Heart left ventricle (tissue), 16 donors: Measurements from ENCODE around the gene TRAPPC12. TPM values are rescaled to one million over a fixed set of nuclear protein-coding genes. Genes with fewer than 3 reads are reported as not detected.

Experiments
- ATAC-seq, 4 donors: fragments of 200-7000 bp; cut with Tn5 transposase; one replicate each; pipeline ENCODE4 v1.9.1; 2020 to 2022; ENCODE audit warnings: moderate library complexity in 4 of 4, mild to moderate bottlenecking in 3 of 4, moderate number of reproducible peaks in 1 of 4
- DNase-seq, 5 donors: peaks; one replicate each; pipeline ENCODE4 v3.0.0-alpha.2; 2020
- H3K27ac ChIP-seq, 12 donors: fragments of 200-600 bp; sonication (generic) in 4 of 12; one replicate each; pipeline versions ENCODE4 v1.5.0 to v1.8.0; 2016 to 2022; ENCODE audit warnings: mild to moderate bottlenecking in 2 of 12
- H3K27me3 ChIP-seq, 9 donors: fragments of 200-600 bp; sonication (generic) in 2 of 9; one replicate each; pipeline versions ENCODE4 v1.5.1 to v1.8.0; 2016 to 2022; ENCODE audit warnings: mild to moderate bottlenecking in 3 of 9
- H3K36me3 ChIP-seq, 9 donors: fragments of 200-600 bp; sonication (generic) in 2 of 9; one replicate each; pipeline versions ENCODE4 v1.5.0 to v1.8.0; 2018 to 2022; ENCODE audit warnings: mild to moderate bottlenecking in 2 of 9
- H3K4me1 ChIP-seq, 12 donors: fragments of 200-600 bp; sonication (generic) in 4 of 12; one replicate each; pipeline versions ENCODE4 v1.5.0 to v1.8.0; 2016 to 2022; ENCODE audit warnings: mild to moderate bottlenecking in 3 of 12
- H3K4me3 ChIP-seq, 12 donors: fragments of 200-600 bp; sonication (generic) in 4 of 12; one replicate each; pipeline versions ENCODE4 v1.5.0 to v1.8.0; 2017 to 2022; ENCODE audit warnings: mild to moderate bottlenecking in 9 of 12, moderate library complexity in 4 of 12
- H3K9me3 ChIP-seq, 12 donors: fragments of 200-600 bp; sonication (generic) in 4 of 12; one replicate each; pipeline versions ENCODE4 v1.5.0 to v1.8.0; 2016 to 2022; ENCODE audit warnings: mild to moderate bottlenecking in 1 of 12
- CTCF ChIP-seq, 12 donors: fragments of 200-600 bp; sonication (generic) in 4 of 12; IDR thresholded peaks; one replicate each; pipeline versions ENCODE4 v1.5.0 to v1.8.0; 2018 to 2022; ENCODE audit warnings: antibody characterized with exemption in 12 of 12, mild to moderate bottlenecking in 5 of 12
- POLR2A ChIP-seq, 2 donors: fragments of 450-650 bp; IDR thresholded peaks; one replicate each; pipeline ENCODE4 v1.6.1; 2017; ENCODE audit warnings: antibody characterized with exemption in 2 of 2, mild to moderate bottlenecking in 2 of 2, moderate library complexity in 2 of 2
- WGBS, 4 donors: extraction: QIAGEN DNeasy Blood & Tissue Kit in 2 of 4; methylation state at CpG; one replicate each; pipeline versions ENCODE4 v1.1.5 to v1.1.7; 2013 to 2018; 5-methylcytosine and 5-hydroxymethylcytosine counted together
- intact Hi-C, 10 donors: fragments of 100-400 bp; cut with DNase I; formaldehyde crosslinking; loops; one replicate each; pipeline versions ENCODE4 v1.11.1 to v1.14.2; 2022
- polyA plus RNA-seq, 2 donors: library from polyadenylated mRNA; stranded (reverse); fragments of 200-250 nt; gene quantifications; one replicate each; pipeline ENCODE4 v1.2.3, GENCODE V29; 2013
- total RNA-seq, 9 donors: library from RNA; depleted of rRNA in 2 of 9; stranded (reverse); fragments of >200 nt in 2 of 9; fragmentation: NEBNext Ultra II Directional in 3 of 9; extraction: Animal tissue kit (Norgen Biotek cat#: 25700) in 3 of 9; gene quantifications; one replicate each; pipeline versions ENCODE4 v1.1.0 to v1.2.4, GENCODE V29; 2016 to 2023
- donor health status: ischemic (EF 13 %, LVEDD 7.1; RV severe dilation, severe dysfunction).
- donor health status: healthy with polysubstance abuse.
- donor health status: DM: no; HTN: yes; CAD: no.
- donor health status: DM: no; HTN: no; CAD: no.
- donor health status: ischemic (EF 25% LVEDD 6.9; RV normal size, moderate dysfunction).
- donor health status: ischemic (EF 25% LVEDD 5.7; RV mildly dilated, moderate dysfunction).
- donor health status: healthy.
- donor health status: DM: yes; HTN: yes; CAD: no.
- donor health status: ischemic (EF 35%, LVEDD 5.7; RV mildly dilated, moderate dysfunction).
- donor health status: nonischemic (EF 11% LVEDD 7.7; RV severe dilation, severe dysfunction).
- donor health status: DM: yes; HTN: yes; CAD: no.
- donor health status: PGD.
- donor health status: ischemic (EF 29% LVEDD 5.4; RV normal size, mild dysfunction).
- donor health status: nonischemic (EF 23%, LVEDD 6.1; RV moderate dilation, normal function).

Gene TRAPPC12
- total and polyA plus RNA-seq, 11 donors = 70.3 to 142 (median 88.2) TPM

GRCh38 chr2:3523551-3524041, 144.1 kb downstream of the TRAPPC12 start:
- no peak for TF ChIP-seq CTCF (IDR thresholded peaks at IDR 0.05)
- TF ChIP-seq POLR2A (IDR thresholded peaks at IDR 0.05) = no peak
- Histone ChIP-seq H3K4me1 (peaks cover 0 to 60% (median 44%) of the 10 kb centered on the region in 12 donors), H3K9me3 (no peaks in the 10 kb centered on the region), H3K27me3 (no peaks in the 10 kb centered on the region), H3K4me3 (peak overlapping the region in 1 of 12 donors; percentile 5), H3K27ac (peak overlapping the region; percentile 16 to 78 (median 68)), H3K36me3 (no peaks in the 10 kb centered on the region)
- 32 to 57% (median 39%) methylated on average over 4 of the region's 4 CpGs for WGBS, 4 donors
- no peak for ATAC-seq
- no peak for DNase-seq
- intact Hi-C loops = loop anchor here in 1 of 10 donors (5.0 kb wide), 1 partner anchor 51 kb away; no protein-coding TSS in a partner anchor

- Histone ChIP-seq H3K4me3 (no peak overlapping the region), H3K4me1 (peaks cover 0 to 38% (median 28%) of the 10 kb centered on the region in 12 donors), H3K27ac (no peak overlapping the region), H3K27me3 (no peaks in the 10 kb centered on the region), H3K9me3 (no peaks in the 10 kb centered on the region), H3K36me3 (peaks cover 0 to 8% (median under 1%) of the 10 kb centered on the region in 9 donors)
- ATAC-seq (no peak), DNase-seq (no peak)
- TF ChIP-seq POLR2A (IDR thresholded peaks at IDR 0.05) (no peak), CTCF (IDR thresholded peaks at IDR 0.05) (no peak)
- 92 to 95% (median 93%) methylated on average over 17 to 22 of the region's 22 CpGs for WGBS, 4 donors
- intact Hi-C loops = no loop called here
Measured at GRCh38 chr2:3526871-3527270, 147.4 kb downstream of the TRAPPC12 start.

GRCh38 chr2:3527886-3528785, 148.6 kb downstream of the TRAPPC12 start:
- Histone ChIP-seq H3K27ac (no peak overlapping the region), H3K4me1 (peaks cover 0 to 35% (median 20%) of the 10 kb centered on the region in 12 donors), H3K9me3 (no peaks in the 10 kb centered on the region), H3K4me3 (no peak overlapping the region), H3K36me3 (peaks cover 0 to 18% (median 4%) of the 10 kb centered on the region in 9 donors), H3K27me3 (no peaks in the 10 kb centered on the region)
- TF ChIP-seq POLR2A (IDR thresholded peaks at IDR 0.05) = no peak
- no peak for TF ChIP-seq CTCF (IDR thresholded peaks at IDR 0.05)
- DNase-seq (no peak), ATAC-seq (no peak)
- intact Hi-C loops = no loop called here
- WGBS, 4 donors = 89 to 95% (median 91%) methylated on average over 29 to 40 of the region's 40 CpGs

Other genes starting within 250 kb of the TRAPPC12 start
- gene EIPR1, start 1.9 kb upstream of the TRAPPC12 start, total RNA-seq = 10 to 100 TPM in 8 of 9 donors, 1 to 10 TPM in 1; 8.4 to 20.6 (median 13.3) TPM
- 10 to 100 TPM in 1 of 2 donors, 1 to 10 TPM in 1; 7.9 to 26.1 TPM for gene EIPR1, start 1.9 kb upstream of the TRAPPC12 start, polyA plus RNA-seq
- gene ADI1, start 139.8 kb downstream of the TRAPPC12 start, total RNA-seq = 100 to 1,000 TPM in 8 of 9 donors, 10 to 100 TPM in 1; 94.6 to 200 (median 172) TPM
- 100 to 1,000 TPM in 1 of 2 donors, 10 to 100 TPM in 1; 69.2 to 139 TPM for gene ADI1, start 139.8 kb downstream of the TRAPPC12 start, polyA plus RNA-seq
- 10 to 100 TPM; 18.3 to 23.6 (median 20.0) TPM for gene RNASEH1, start 178.6 kb downstream of the TRAPPC12 start, total RNA-seq
- 10 to 100 TPM; 12.8 to 31.4 TPM for gene RNASEH1, start 178.6 kb downstream of the TRAPPC12 start, polyA plus RNA-seq
- gene RPS7, start 195.6 kb downstream of the TRAPPC12 start, total RNA-seq = 1,000 to 10,000 TPM in 1 of 9 donors, 100 to 1,000 TPM in 8; 407 to 1,112 (median 628) TPM
- 1,000 to 10,000 TPM; 1,474 to 1,813 TPM for gene RPS7, start 195.6 kb downstream of the TRAPPC12 start, polyA plus RNA-seq
- 1 to 10 TPM; 2.3 to 9.9 (median 2.9) TPM for gene COLEC11, start 215.4 kb downstream of the TRAPPC12 start, total RNA-seq
- gene COLEC11, start 215.4 kb downstream of the TRAPPC12 start, polyA plus RNA-seq = 10 to 100 TPM in 1 of 2 donors, 1 to 10 TPM in 1; 8.8 to 12.5 TPM